IMR-90 (cell line): ENCODE results near the gene VWA7. TPM values are rescaled to one million over a fixed set of nuclear protein-coding genes. Genes with fewer than 3 reads are reported as not detected.

Experiments
- polyA plus RNA-seq, 3 experiments: library from polyadenylated mRNA; depleted of rRNA; stranded (reverse); fragments of >200 nt; gene quantifications; 2 replicates each; pipeline ENCODE4 v1.2.3, GENCODE V29; 2012; ENCODE audit warnings: low replicate concordance in 1 of 3
- total RNA-seq: library from RNA; depleted of rRNA; stranded (reverse); fragments of >200 nt; gene quantifications from 2 replicates; pipeline ENCODE4 v1.2.3, GENCODE V29; 2012
- TF ChIP-seq, protein P1 (sequence below): conservative IDR thresholded peaks from 2 replicates; pipeline ENCODE4 v1.5.1; 2012; ENCODE audit warnings: mild to moderate bottlenecking, low read depth, low read length, improper control_type of control experiment

VWA7 gene
- total and polyA plus RNA-seq, 2 of the 4 experiments (the other 2 are of a cell fraction), result under 0.01 to 1.4 TPM

DNA sequence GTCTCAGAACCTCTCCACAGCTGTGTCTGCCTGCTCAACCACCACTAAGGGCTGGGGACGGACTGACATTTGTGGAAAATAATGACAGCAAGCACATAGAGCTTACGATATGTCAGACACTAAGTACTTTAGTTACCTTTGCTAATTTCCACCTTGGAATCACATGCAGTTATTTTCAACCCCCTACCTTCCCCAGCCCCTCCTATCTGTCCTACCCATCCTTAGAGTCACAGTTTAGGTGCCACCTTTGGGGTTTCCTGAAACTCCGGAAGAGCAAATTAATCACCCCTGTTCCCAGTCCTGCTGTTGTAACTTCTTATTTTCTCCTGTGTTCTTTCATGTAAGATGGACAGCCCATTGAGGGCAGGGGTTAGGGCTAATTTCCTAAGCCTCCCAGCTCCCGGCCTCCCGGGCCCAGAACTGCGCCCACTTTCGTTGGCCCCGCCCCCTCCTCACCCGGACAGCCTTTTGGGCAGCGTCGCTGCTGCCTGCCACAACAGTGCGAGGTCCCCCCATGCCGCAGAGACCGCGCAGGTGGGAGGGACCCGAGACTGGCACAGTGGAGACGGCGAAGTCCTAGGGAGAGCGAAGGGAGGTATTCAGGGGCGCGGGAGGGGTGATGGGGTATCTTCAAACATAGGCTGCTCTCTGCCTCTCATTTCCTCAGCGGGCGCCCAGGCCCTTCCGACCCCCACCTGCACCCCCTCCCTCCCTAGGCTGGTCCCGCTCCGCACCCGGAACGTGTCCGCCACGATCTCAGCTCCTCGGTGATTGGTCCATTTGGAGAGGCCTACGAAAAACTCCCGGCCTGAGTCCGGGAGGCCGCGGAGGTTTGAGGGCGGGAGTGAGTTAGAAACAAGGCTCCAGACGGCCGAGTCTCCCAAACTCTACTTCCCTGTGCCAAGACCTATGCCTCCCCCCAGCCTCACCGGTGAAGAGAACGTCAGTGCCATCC lies 49.1 kb downstream of the VWA7 start (continued):
- TF ChIP-seq, protein P1, sequence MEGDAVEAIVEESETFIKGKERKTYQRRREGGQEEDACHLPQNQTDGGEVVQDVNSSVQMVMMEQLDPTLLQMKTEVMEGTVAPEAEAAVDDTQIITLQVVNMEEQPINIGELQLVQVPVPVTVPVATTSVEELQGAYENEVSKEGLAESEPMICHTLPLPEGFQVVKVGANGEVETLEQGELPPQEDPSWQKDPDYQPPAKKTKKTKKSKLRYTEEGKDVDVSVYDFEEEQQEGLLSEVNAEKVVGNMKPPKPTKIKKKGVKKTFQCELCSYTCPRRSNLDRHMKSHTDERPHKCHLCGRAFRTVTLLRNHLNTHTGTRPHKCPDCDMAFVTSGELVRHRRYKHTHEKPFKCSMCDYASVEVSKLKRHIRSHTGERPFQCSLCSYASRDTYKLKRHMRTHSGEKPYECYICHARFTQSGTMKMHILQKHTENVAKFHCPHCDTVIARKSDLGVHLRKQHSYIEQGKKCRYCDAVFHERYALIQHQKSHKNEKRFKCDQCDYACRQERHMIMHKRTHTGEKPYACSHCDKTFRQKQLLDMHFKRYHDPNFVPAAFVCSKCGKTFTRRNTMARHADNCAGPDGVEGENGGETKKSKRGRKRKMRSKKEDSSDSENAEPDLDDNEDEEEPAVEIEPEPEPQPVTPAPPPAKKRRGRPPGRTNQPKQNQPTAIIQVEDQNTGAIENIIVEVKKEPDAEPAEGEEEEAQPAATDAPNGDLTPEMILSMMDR, result no peak
